Measurements from ENCODE around the gene BRMS1.
"Not testable (repeated sequence)": the region's sequence is repeated elsewhere in the genome, so short reads cannot be mapped to it uniquely, and the experiment has no call there.

The BRMS1 gene

GRCh38 chr11:66329165-66329673 is 15.7 kb downstream of the BRMS1 start:
- Histone ChIP-seq H3K4me1 (ENCODE audit: insufficient read depth, low read length) (peaks cover 38% of the 10 kb centered on the region), H3K9me3 (ENCODE audit: low read length) (no peaks in the 10 kb centered on the region), H3K36me3 (ENCODE audit: insufficient read depth, low read length) (no peaks in the 10 kb centered on the region), H2AFZ (ENCODE audit: low read depth, low read length) (no peak overlapping the region), H3K4me3 (ENCODE audit: low read length) (no peak overlapping the region), H3K27me3 (ENCODE audit: insufficient read depth, low read length) (no peaks in the 10 kb centered on the region)

DNA sequence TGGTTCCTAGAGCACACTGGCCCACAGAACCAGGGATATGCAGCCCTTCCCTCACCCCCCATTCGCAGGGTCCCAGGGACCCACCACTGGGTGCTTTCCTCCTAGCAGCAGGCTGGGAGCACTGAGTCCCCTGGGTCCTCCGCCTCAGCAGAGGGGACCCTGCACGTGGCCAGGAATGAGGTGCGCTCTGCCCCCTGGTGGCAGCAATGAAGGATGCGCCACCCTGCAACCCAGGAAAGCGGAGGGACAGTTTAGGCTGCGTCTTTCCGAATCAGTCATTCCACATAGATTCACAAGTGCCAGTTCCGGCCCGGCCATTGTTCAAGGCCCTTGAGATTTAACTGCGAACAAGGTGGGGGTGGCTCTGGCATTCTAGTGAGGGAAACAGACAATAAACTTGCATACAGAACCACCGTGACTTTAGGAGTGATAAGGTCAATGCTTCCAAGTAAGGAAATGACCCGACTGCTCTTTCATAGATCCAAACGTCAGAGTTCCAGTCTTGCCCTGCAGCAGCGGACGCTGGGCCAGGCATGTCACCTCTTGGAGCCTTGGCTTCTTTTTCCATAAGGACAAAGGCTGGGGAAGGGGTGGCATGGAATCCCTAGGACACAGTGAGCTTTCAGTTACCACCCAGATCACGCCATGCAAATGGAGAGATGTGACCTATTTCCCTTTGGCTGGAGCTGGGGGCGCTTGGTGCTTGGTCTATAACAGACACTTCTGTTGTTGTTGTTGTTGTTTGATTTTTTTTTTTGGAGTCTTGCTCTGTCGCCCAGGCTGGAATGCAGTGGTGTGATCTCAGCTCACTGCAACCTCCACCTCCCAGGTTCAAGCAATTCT is 16.4 kb downstream of the BRMS1 start:
- Histone ChIP-seq H3K27me3 (ENCODE audit: insufficient read depth, low read length) (no peaks in the 10 kb centered on the region), H3K9me3 (ENCODE audit: low read length) (no peaks in the 10 kb centered on the region), H3K36me3 (ENCODE audit: insufficient read depth, low read length) (no peaks in the 10 kb centered on the region), H3K4me1 (ENCODE audit: insufficient read depth, low read length) (peaks cover 38% of the 10 kb centered on the region), H3K4me3 (ENCODE audit: low read length) (peak overlapping the region; percentile 24), H2AFZ (ENCODE audit: low read depth, low read length) (peak overlapping the region; percentile 15)

GRCh38 chr11:66328031-66328301 is 16.9 kb downstream of the BRMS1 start:
- Histone ChIP-seq H3K4me1 (ENCODE audit: insufficient read depth, low read length) (peaks cover 38% of the 10 kb centered on the region), H3K36me3 (ENCODE audit: insufficient read depth, low read length) (no peaks in the 10 kb centered on the region), H3K9me3 (ENCODE audit: low read length) (no peaks in the 10 kb centered on the region), H2AFZ (ENCODE audit: low read depth, low read length) (no peak overlapping the region), H3K4me3 (ENCODE audit: low read length) (no peak overlapping the region), H3K27me3 (ENCODE audit: insufficient read depth, low read length) (no peaks in the 10 kb centered on the region)

- H3K4me3 ChIP-seq (ENCODE audit: low read length), result no peak overlapping the region
Observed at GRCh38 chr11:66327171-66328030, 17.5 kb downstream of the BRMS1 start.

GRCh38 chr11:66326261-66327111 is 18.4 kb downstream of the BRMS1 start:
- Histone ChIP-seq H3K9me3 (ENCODE audit: low read length) (no peaks in the 10 kb centered on the region), H3K36me3 (ENCODE audit: insufficient read depth, low read length) (no peaks in the 10 kb centered on the region), H2AFZ (ENCODE audit: low read depth, low read length) (no peak overlapping the region), H3K4me3 (ENCODE audit: low read length) (no peak overlapping the region), H3K27me3 (ENCODE audit: insufficient read depth, low read length) (no peaks in the 10 kb centered on the region), H3K4me1 (ENCODE audit: insufficient read depth, low read length) (peaks cover 38% of the 10 kb centered on the region)

More at GRCh38 chr11:66327171-66328030, 17.5 kb downstream of the BRMS1 start:
- H2AFZ ChIP-seq (ENCODE audit: low read depth, low read length), result no peak overlapping the region
- H3K36me3 ChIP-seq (ENCODE audit: insufficient read depth, low read length), result no peaks in the 10 kb centered on the region
- no peaks in the 10 kb centered on the region for H3K9me3 ChIP-seq (ENCODE audit: low read length)
- no peaks in the 10 kb centered on the region for H3K27me3 ChIP-seq (ENCODE audit: insufficient read depth, low read length)
- H3K4me1 ChIP-seq (ENCODE audit: insufficient read depth, low read length), result peaks cover 38% of the 10 kb centered on the region

- H3K4me1 ChIP-seq (ENCODE audit: insufficient read depth, low read length), result peaks cover 38% of the 10 kb centered on the region
- H2AFZ ChIP-seq (ENCODE audit: low read depth, low read length), result no peak overlapping the region
- H3K4me3 ChIP-seq (ENCODE audit: low read length), result no peak overlapping the region
- no peaks in the 10 kb centered on the region for H3K27me3 ChIP-seq (ENCODE audit: insufficient read depth, low read length)
- no peaks in the 10 kb centered on the region for H3K36me3 ChIP-seq (ENCODE audit: insufficient read depth, low read length)
- no peaks in the 10 kb centered on the region for H3K9me3 ChIP-seq (ENCODE audit: low read length)
Observed at GRCh38 chr11:66325263-66325671, 19.6 kb downstream of the BRMS1 start.

DNA sequence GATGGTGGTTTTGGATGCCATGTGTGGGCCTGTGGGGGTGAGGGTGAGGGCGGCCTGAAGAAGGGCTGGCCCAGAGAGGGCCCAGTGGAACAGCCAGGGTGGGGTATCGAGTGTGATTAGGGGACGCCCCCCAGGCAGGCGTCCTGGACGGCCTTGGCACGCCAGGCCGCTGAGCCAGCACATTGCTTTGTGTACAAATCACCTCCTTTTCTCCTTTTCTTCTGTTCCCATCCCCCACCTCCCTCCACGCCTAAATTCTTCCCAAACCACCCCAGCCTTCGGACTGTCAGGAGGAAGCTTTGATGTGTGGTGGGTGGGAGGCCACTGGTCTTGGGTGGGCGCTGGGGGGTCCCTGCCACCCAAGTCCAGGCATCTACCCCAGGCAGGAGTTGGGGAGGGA is 20.2 kb downstream of the BRMS1 start:
- no peaks in the 10 kb centered on the region for H3K36me3 ChIP-seq (ENCODE audit: insufficient read depth, low read length)
- no peak overlapping the region for H3K4me3 ChIP-seq (ENCODE audit: low read length)
- no peaks in the 10 kb centered on the region for H3K27me3 ChIP-seq (ENCODE audit: insufficient read depth, low read length)
- no peak overlapping the region for H2AFZ ChIP-seq (ENCODE audit: low read depth, low read length)
- H3K4me1 ChIP-seq (ENCODE audit: insufficient read depth, low read length), result peaks cover 38% of the 10 kb centered on the region
- no peaks in the 10 kb centered on the region for H3K9me3 ChIP-seq (ENCODE audit: low read length)

DNA sequence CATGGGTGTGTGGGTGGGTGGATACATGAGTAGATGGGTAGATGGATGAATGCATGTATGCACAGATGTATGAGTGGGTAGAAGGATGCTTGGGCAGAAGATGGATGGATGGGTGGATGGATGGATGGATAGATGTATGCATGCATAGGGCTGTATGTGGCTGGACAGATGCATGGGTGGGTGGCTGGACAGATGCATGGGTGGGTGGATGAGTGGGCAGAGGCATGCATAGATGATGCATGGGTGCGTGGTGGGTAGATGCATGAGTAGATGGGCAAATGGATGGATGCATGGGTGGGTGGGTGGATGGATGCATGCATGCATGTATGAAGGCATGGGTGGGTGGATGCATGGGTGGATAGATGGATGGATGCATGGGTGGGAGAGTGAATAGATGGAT is 21.2 kb downstream of the BRMS1 start:
- Histone ChIP-seq H2AFZ (ENCODE audit: low read depth, low read length) (no peak overlapping the region), H3K36me3 (ENCODE audit: insufficient read depth, low read length) (no peaks in the 10 kb centered on the region), H3K9me3 (ENCODE audit: low read length) (no peaks in the 10 kb centered on the region), H3K27me3 (ENCODE audit: insufficient read depth, low read length) (no peaks in the 10 kb centered on the region), H3K4me1 (ENCODE audit: insufficient read depth, low read length) (peaks cover 37% of the 10 kb centered on the region), H3K4me3 (ENCODE audit: low read length) (no peak overlapping the region)

DNA sequence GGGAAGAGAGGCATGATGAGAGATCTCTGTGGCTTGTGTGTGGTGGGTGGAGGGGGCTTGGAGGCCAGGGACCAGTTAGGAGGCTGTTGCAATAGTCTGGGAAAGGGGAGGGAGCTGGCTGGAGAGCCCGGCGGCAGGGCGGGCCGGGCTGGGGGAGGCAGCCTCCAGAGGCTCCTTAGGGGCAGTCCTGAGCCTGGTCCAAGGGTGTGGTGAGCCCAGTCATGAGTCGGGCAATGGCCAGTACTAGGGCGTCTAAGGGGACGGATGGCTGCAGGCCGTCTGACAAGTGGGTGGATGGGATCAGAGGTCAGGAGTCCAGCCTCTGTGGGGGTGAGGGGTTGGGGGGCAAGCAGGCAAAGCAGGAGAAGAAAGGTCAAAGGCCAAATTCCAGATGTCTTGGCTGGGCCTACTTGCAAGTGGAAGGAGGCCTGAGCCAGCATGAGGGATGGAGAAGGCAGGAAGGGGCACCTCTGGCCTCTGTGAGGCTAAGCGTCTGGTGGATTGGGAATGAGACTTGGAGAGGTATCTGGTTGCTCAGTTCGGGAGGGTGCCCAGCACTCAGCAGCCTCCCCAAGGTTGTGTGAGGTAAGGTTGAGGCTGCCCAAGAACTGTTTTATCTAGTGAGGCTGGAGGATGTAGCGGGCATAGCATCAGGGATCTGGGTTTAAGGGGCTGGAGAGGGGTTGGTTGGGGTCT is 22.0 kb downstream of the BRMS1 start:
- no peaks in the 10 kb centered on the region for H3K27me3 ChIP-seq (ENCODE audit: insufficient read depth, low read length)
- no peak overlapping the region for H3K4me3 ChIP-seq (ENCODE audit: low read length)
- H3K9me3 ChIP-seq (ENCODE audit: low read length), result no peaks in the 10 kb centered on the region
- no peaks in the 10 kb centered on the region for H3K36me3 ChIP-seq (ENCODE audit: insufficient read depth, low read length)
- peaks cover 37% of the 10 kb centered on the region for H3K4me1 ChIP-seq (ENCODE audit: insufficient read depth, low read length)
- no peak overlapping the region for H2AFZ ChIP-seq (ENCODE audit: low read depth, low read length)

- Histone ChIP-seq H2AFZ (ENCODE audit: low read depth, low read length) (no peak overlapping the region), H3K27me3 (ENCODE audit: insufficient read depth, low read length) (no peaks in the 10 kb centered on the region), H3K4me1 (ENCODE audit: insufficient read depth, low read length) (peaks cover 36% of the 10 kb centered on the region), H3K9me3 (ENCODE audit: low read length) (no peaks in the 10 kb centered on the region), H3K36me3 (ENCODE audit: insufficient read depth, low read length) (no peaks in the 10 kb centered on the region), H3K4me3 (ENCODE audit: low read length) (no peak overlapping the region)
Observed at GRCh38 chr11:66321606-66322005, 23.3 kb downstream of the BRMS1 start.

DNA sequence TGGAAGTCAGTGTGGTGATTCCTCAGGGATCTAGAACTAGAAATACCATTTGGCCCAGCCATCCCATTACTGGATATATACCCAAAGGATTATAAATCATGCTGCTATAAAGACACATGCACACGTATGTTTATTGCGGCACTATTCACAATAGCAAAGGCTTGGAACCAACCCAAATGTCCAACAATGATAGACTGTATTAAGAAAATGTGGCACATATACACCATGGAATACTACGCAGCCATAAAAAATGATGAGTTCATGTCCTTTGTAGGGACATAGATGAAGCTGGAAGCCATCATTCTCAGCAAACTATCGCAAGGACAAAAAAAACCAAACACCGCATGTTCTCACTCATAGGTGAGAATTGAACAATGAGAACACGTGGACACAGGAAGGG is 24.2 kb downstream of the BRMS1 start:
- not testable (repeated sequence) for H3K27me3 ChIP-seq (ENCODE audit: insufficient read depth, low read length); H3K4me3 ChIP-seq (ENCODE audit: low read length); H3K36me3 ChIP-seq (ENCODE audit: insufficient read depth, low read length); H3K9me3 ChIP-seq (ENCODE audit: low read length); H2AFZ ChIP-seq (ENCODE audit: low read depth, low read length)
- peaks cover 29% of the 10 kb centered on the region for H3K4me1 ChIP-seq (ENCODE audit: insufficient read depth, low read length)

GRCh38 chr11:66320289-66320688 is 24.6 kb downstream of the BRMS1 start:
- H3K4me1 ChIP-seq (ENCODE audit: insufficient read depth, low read length), result peaks cover 24% of the 10 kb centered on the region
- H3K27me3 ChIP-seq (ENCODE audit: insufficient read depth, low read length); H3K36me3 ChIP-seq (ENCODE audit: insufficient read depth, low read length): not testable (repeated sequence)

More at GRCh38 chr11:66320289-66320688, 24.6 kb downstream of the BRMS1 start:
- not testable (repeated sequence) for H2AFZ ChIP-seq (ENCODE audit: low read depth, low read length); H3K4me3 ChIP-seq (ENCODE audit: low read length); H3K9me3 ChIP-seq (ENCODE audit: low read length)

Data from neuron (in vitro differentiated cells).